ENCODE measurements around the gene RABGGTA. TPM values are rescaled to one million over a fixed set of nuclear protein-coding genes. Genes with fewer than 3 reads are reported as not detected.

Gene RABGGTA
- total RNA-seq, 1 experiment from 2014 or later: 35.3 TPM

GRCh38 chr14:24309538-24310264 is 38.3 kb upstream of the RABGGTA start, which contains the start of gene LTB4R2:
LTB4R2 (plus strand) TSS chr14:24310140; CDS start chr14:24310665, 525 bp downstream.
- peaks cover 21% of the 10 kb centered on the region for H3K4me1 Mint-ChIP-seq (ENCODE audit: low read depth, unreplicated experiment)
- CTCF ChIA-PET: no interaction called here
- H3K36me3 Mint-ChIP-seq (ENCODE audit: insufficient read depth, unreplicated experiment): peaks cover 40% of the 10 kb centered on the region
- no peak within 1 kb of the TSS for H3K4me3 Mint-ChIP-seq (ENCODE audit: low read depth, unreplicated experiment)
- H3K9me3 Mint-ChIP-seq (ENCODE audit: low read depth, unreplicated experiment): no peaks in the 10 kb centered on the region
- no peak for DNase-seq
- TF ChIP-seq CTCF (IDR thresholded peaks at IDR 0.05; ENCODE audit: unreplicated experiment): no peak
- no peak within 1 kb of the TSS for H3K27ac Mint-ChIP-seq (ENCODE audit: unreplicated experiment)
- no peaks in the 10 kb centered on the region for H3K27me3 Mint-ChIP-seq (ENCODE audit: unreplicated experiment)
- no TSS peak for BruUV-seq (replicated peaks)
- intact Hi-C loops (cut with micrococcal nuclease; ENCODE audit: unreplicated experiment): no loop called here

- peaks cover 21% of the 10 kb centered on the region for H3K4me1 Mint-ChIP-seq (ENCODE audit: low read depth, unreplicated experiment)
- no peak for DNase-seq
- H3K9me3 Mint-ChIP-seq (ENCODE audit: low read depth, unreplicated experiment): no peaks in the 10 kb centered on the region
- H3K4me3 Mint-ChIP-seq (ENCODE audit: low read depth, unreplicated experiment): no peak overlapping the region
- intact Hi-C loops (cut with micrococcal nuclease; ENCODE audit: unreplicated experiment): no loop called here
- peaks cover 44% of the 10 kb centered on the region for H3K36me3 Mint-ChIP-seq (ENCODE audit: insufficient read depth, unreplicated experiment)
- CTCF ChIA-PET: interaction anchor here (0.5 to 2.2 kb wide), 12 partner anchors 8 to 122 kb away, joined by 3 to 18 read pairs (median 4); partner anchors contain the start of genes DHRS1, KHNYN, MDP1 and NOP9
- no TSS peak for BruUV-seq (replicated peaks)
- no peaks in the 10 kb centered on the region for H3K27me3 Mint-ChIP-seq (ENCODE audit: unreplicated experiment)
- TF ChIP-seq CTCF (IDR thresholded peaks at IDR 0.05; ENCODE audit: unreplicated experiment): no peak
- peak overlapping the region; percentile 63 for H3K27ac Mint-ChIP-seq (ENCODE audit: unreplicated experiment)
Measured at GRCh38 chr14:24308342-24309124, 37.1 kb upstream of the RABGGTA start.

GRCh38 chr14:24307575-24308341 is 36.4 kb upstream of the RABGGTA start, which contains the start of gene CIDEB:
CIDEB (minus strand) TSS chr14:24307977; CDS start chr14:24307858, 119 bp downstream.
- Mint-ChIP-seq H3K4me1 (ENCODE audit: low read depth, unreplicated experiment) (peaks cover 21% of the 10 kb centered on the region), H3K27ac (ENCODE audit: unreplicated experiment) (peak within 1 kb of the TSS; percentile 63), H3K9me3 (ENCODE audit: low read depth, unreplicated experiment) (no peaks in the 10 kb centered on the region), H3K4me3 (ENCODE audit: low read depth, unreplicated experiment) (peak within 1 kb of the TSS; percentile 35), H3K36me3 (ENCODE audit: insufficient read depth, unreplicated experiment) (peaks cover 44% of the 10 kb centered on the region), H3K27me3 (ENCODE audit: unreplicated experiment) (no peaks in the 10 kb centered on the region)
- DNase-seq: peak; percentile 65
- CTCF ChIA-PET: interaction anchor here (0.5 to 2.2 kb wide), 13 partner anchors 8 to 123 kb away, joined by 3 to 18 read pairs (median 5); partner anchors contain the start of genes DHRS1, KHNYN, MDP1 and NOP9
- BruUV-seq (replicated peaks): no TSS peak
- peak; percentile 86 for TF ChIP-seq CTCF (IDR thresholded peaks at IDR 0.05; ENCODE audit: unreplicated experiment)
- intact Hi-C loops (cut with micrococcal nuclease; ENCODE audit: unreplicated experiment): no loop called here

GRCh38 chr14:24307156-24307574 is 35.8 kb upstream of the RABGGTA start:
- Mint-ChIP-seq H3K4me1 (ENCODE audit: low read depth, unreplicated experiment) (peaks cover 21% of the 10 kb centered on the region), H3K4me3 (ENCODE audit: low read depth, unreplicated experiment) (peak overlapping the region; percentile 35), H3K27ac (ENCODE audit: unreplicated experiment) (peak overlapping the region; percentile 63), H3K36me3 (ENCODE audit: insufficient read depth, unreplicated experiment) (peaks cover 38% of the 10 kb centered on the region), H3K27me3 (ENCODE audit: unreplicated experiment) (no peaks in the 10 kb centered on the region), H3K9me3 (ENCODE audit: low read depth, unreplicated experiment) (no peaks in the 10 kb centered on the region)
- no peak for TF ChIP-seq CTCF (IDR thresholded peaks at IDR 0.05; ENCODE audit: unreplicated experiment)
- no peak for DNase-seq
- CTCF ChIA-PET: interaction anchor here (1.1 to 2.2 kb wide), 4 partner anchors 8 to 124 kb away, joined by 4 to 18 read pairs (median 10); partner anchors contain the start of genes DHRS1, KHNYN, NOP9 and TINF2
- BruUV-seq (replicated peaks): no TSS peak
- intact Hi-C loops (cut with micrococcal nuclease; ENCODE audit: unreplicated experiment): no loop called here
